ACC112 (cell line): ENCODE data around the gene KIF25.

Experiments used
- H2AFZ ChIP-seq: fragments of 200-600 bp; sonication (generic); one replicate; pipeline ENCODE4 v1.6.0; 2017; ENCODE audit warnings: antibody characterized with exemption, low read length; ENCODE audit not compliant: unreplicated experiment
- H3K27ac ChIP-seq: fragments of 200-600 bp; sonication (generic); 2 replicates; pipeline ENCODE4 v1.5.1; 2014; ENCODE audit warnings: low read depth, mild to moderate bottlenecking, antibody characterized with exemption, low read length, moderate library complexity
- H3K27me3 ChIP-seq: fragments of 200-600 bp; sonication (generic); 2 replicates; pipeline ENCODE4 v1.6.1; 2014; ENCODE audit warnings: mild to moderate bottlenecking, antibody characterized with exemption, low read length, moderate library complexity, mixed read lengths; ENCODE audit not compliant: insufficient read depth
- H3K36me3 ChIP-seq: fragments of 200-600 bp; sonication (generic); 2 replicates; pipeline ENCODE4 v1.6.1; 2016; ENCODE audit warnings: mild to moderate bottlenecking, antibody characterized with exemption, low read length, moderate library complexity, mixed read lengths; ENCODE audit not compliant: insufficient read depth
- H3K4me1 ChIP-seq: fragments of 200-600 bp; sonication (generic); one replicate; pipeline ENCODE4 v1.6.1; 2016; ENCODE audit warnings: low read length, mixed read lengths; ENCODE audit not compliant: insufficient read depth, unreplicated experiment, control insufficient read depth
- H3K4me3 ChIP-seq: fragments of 200-600 bp; sonication (generic); 2 replicates; pipeline ENCODE4 v1.5.1; 2014; ENCODE audit warnings: mild to moderate bottlenecking, low read depth, low read length
- H3K79me2 ChIP-seq: fragments of 200-600 bp; sonication (generic); one replicate; pipeline ENCODE4 v1.6.0; 2016; ENCODE audit warnings: low read length; ENCODE audit not compliant: control insufficient read depth, unreplicated experiment, insufficient read depth

KIF25 gene

GRCh38 chr6:168086616-168087015 is 89.1 kb downstream of the KIF25 start:
- Histone ChIP-seq H3K4me1 (no peaks in the 10 kb centered on the region), H2AFZ (no peak overlapping the region), H3K27ac (no peak overlapping the region), H3K79me2 (no peaks in the 10 kb centered on the region), H3K36me3 (no peaks in the 10 kb centered on the region), H3K4me3 (no peak overlapping the region), H3K27me3 (no peaks in the 10 kb centered on the region)

- Histone ChIP-seq H3K4me3 (no peak overlapping the region), H3K4me1 (no peaks in the 10 kb centered on the region), H3K79me2 (no peaks in the 10 kb centered on the region), H3K36me3 (no peaks in the 10 kb centered on the region), H3K27ac (no peak overlapping the region), H3K27me3 (no peaks in the 10 kb centered on the region), H2AFZ (no peak overlapping the region)
Measured at GRCh38 chr6:168087436-168088160, 90.1 kb downstream of the KIF25 start.

- H3K36me3 ChIP-seq, result no peaks in the 10 kb centered on the region
- H3K4me3 ChIP-seq, result no peak overlapping the region
- H3K27ac ChIP-seq, result no peak overlapping the region
- H3K79me2 ChIP-seq, result no peaks in the 10 kb centered on the region
- H3K4me1 ChIP-seq, result no peaks in the 10 kb centered on the region
- no peak overlapping the region for H2AFZ ChIP-seq
- H3K27me3 ChIP-seq, result no peaks in the 10 kb centered on the region
Measured at GRCh38 chr6:168088161-168089053, 90.9 kb downstream of the KIF25 start.

- Histone ChIP-seq H3K27ac (no peak overlapping the region), H2AFZ (no peak overlapping the region), H3K4me3 (no peak overlapping the region), H3K36me3 (no peaks in the 10 kb centered on the region), H3K27me3 (no peaks in the 10 kb centered on the region), H3K4me1 (no peaks in the 10 kb centered on the region), H3K79me2 (no peaks in the 10 kb centered on the region)
Measured at GRCh38 chr6:168089186-168090063, 92.0 kb downstream of the KIF25 start.

GRCh38 chr6:168090064-168090690 is 92.7 kb downstream of the KIF25 start:
- no peak overlapping the region for H3K27ac ChIP-seq
- H3K4me3 ChIP-seq, result no peak overlapping the region
- no peaks in the 10 kb centered on the region for H3K36me3 ChIP-seq
- no peaks in the 10 kb centered on the region for H3K4me1 ChIP-seq
- no peaks in the 10 kb centered on the region for H3K79me2 ChIP-seq
- H2AFZ ChIP-seq, result no peak overlapping the region
- H3K27me3 ChIP-seq, result no peaks in the 10 kb centered on the region

- no peak overlapping the region for H3K27ac ChIP-seq
- no peak overlapping the region for H3K4me3 ChIP-seq
- H3K4me1 ChIP-seq, result no peaks in the 10 kb centered on the region
- H3K79me2 ChIP-seq, result no peaks in the 10 kb centered on the region
- H3K27me3 ChIP-seq, result no peaks in the 10 kb centered on the region
- H2AFZ ChIP-seq, result no peak overlapping the region
- H3K36me3 ChIP-seq, result no peaks in the 10 kb centered on the region
Measured at GRCh38 chr6:168090706-168091105, 93.2 kb downstream of the KIF25 start.

GRCh38 chr6:168091381-168092264 is 94.2 kb downstream of the KIF25 start:
- Histone ChIP-seq H3K4me1 (no peaks in the 10 kb centered on the region), H3K36me3 (no peaks in the 10 kb centered on the region), H3K27ac (no peak overlapping the region), H3K4me3 (no peak overlapping the region), H3K27me3 (no peaks in the 10 kb centered on the region), H3K79me2 (no peaks in the 10 kb centered on the region), H2AFZ (no peak overlapping the region)

GRCh38 chr6:168092541-168092940 is 95.1 kb downstream of the KIF25 start:
- Histone ChIP-seq H3K36me3 (no peaks in the 10 kb centered on the region), H3K27ac (no peak overlapping the region), H3K27me3 (no peaks in the 10 kb centered on the region), H2AFZ (no peak overlapping the region), H3K4me1 (no peaks in the 10 kb centered on the region), H3K4me3 (no peak overlapping the region), H3K79me2 (no peaks in the 10 kb centered on the region)

- H3K79me2 ChIP-seq, result no peaks in the 10 kb centered on the region
- no peaks in the 10 kb centered on the region for H3K36me3 ChIP-seq
- H3K27ac ChIP-seq, result no peak overlapping the region
- no peaks in the 10 kb centered on the region for H3K27me3 ChIP-seq
- no peak overlapping the region for H2AFZ ChIP-seq
- H3K4me1 ChIP-seq, result no peaks in the 10 kb centered on the region
- no peak overlapping the region for H3K4me3 ChIP-seq
Measured at GRCh38 chr6:168093071-168093505, 95.6 kb downstream of the KIF25 start.
